ENCODE data around the gene HJURP.

HJURP gene

DNA sequence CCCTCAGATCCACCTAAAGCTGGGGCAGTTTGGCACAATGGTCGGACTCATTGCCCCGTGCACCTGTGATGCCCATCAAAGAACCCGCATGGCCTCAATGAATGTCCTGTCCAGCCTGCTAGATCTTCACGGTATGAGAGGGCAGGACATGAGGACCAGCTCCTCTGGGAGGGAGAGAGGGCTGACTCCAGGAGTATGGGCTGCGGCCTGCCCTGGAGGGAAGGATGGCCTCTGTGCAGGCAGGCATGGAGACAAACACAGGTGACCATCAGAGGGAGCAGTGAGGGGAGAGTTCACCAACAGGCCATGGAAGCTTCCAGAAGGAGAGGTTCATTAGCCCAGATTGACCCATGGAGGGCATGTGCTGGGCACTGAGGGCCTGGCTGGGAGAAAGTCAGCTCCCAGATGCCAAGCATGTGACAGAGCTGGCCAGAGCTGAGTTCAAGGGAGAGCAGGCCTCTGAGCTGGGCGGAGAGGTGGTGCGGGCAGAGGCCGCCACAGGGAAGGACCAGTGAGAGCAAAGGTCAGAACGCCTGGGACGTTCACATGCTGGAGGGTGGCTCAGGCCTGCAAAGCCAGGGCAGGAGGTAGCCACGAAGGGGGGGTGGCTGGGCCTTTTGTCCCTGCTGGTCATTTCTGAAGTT lies 36.2 kb downstream of the HJURP start:
- no peak overlapping the region for H3K27ac ChIP-seq
- no peak for TF ChIP-seq ZFX (IDR thresholded peaks at IDR 0.05; ENCODE audit: borderline replicate concordance)
- TF ChIP-seq, protein P1, sequence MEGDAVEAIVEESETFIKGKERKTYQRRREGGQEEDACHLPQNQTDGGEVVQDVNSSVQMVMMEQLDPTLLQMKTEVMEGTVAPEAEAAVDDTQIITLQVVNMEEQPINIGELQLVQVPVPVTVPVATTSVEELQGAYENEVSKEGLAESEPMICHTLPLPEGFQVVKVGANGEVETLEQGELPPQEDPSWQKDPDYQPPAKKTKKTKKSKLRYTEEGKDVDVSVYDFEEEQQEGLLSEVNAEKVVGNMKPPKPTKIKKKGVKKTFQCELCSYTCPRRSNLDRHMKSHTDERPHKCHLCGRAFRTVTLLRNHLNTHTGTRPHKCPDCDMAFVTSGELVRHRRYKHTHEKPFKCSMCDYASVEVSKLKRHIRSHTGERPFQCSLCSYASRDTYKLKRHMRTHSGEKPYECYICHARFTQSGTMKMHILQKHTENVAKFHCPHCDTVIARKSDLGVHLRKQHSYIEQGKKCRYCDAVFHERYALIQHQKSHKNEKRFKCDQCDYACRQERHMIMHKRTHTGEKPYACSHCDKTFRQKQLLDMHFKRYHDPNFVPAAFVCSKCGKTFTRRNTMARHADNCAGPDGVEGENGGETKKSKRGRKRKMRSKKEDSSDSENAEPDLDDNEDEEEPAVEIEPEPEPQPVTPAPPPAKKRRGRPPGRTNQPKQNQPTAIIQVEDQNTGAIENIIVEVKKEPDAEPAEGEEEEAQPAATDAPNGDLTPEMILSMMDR (IDR thresholded peaks at IDR 0.05): no peak

DNA sequence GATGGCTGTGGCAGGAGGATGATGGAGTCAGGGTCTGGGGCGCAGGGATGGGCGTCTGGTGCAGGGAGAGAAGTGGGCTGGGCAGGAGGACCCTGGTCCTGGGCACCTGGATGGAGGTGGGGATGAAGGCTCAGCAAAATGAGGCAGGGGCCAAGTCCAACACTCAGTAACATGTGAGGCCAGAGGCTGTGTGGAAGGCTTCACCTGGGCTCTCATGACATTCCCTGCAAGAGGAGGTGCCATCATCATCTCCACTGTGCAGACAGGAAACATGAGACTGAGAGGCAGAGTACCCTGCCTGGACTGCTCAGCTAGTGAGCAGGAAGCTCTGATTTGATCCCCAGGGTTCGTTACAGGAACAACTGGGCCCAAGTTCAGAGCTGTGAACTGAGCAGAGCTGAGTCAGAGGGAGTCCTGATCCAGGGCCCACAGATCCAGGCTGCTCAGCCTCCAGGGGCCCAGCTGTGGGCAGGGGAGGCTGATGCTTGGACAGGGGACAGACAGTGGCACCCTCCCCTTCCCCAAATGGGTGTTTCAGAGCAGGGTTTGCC lies 36.9 kb downstream of the HJURP start:
- TF ChIP-seq, protein P1 (IDR thresholded peaks at IDR 0.05): no peak
- TF ChIP-seq ZFX (IDR thresholded peaks at IDR 0.05; ENCODE audit: borderline replicate concordance): no peak
- no peak overlapping the region for H3K27ac ChIP-seq

DNA sequence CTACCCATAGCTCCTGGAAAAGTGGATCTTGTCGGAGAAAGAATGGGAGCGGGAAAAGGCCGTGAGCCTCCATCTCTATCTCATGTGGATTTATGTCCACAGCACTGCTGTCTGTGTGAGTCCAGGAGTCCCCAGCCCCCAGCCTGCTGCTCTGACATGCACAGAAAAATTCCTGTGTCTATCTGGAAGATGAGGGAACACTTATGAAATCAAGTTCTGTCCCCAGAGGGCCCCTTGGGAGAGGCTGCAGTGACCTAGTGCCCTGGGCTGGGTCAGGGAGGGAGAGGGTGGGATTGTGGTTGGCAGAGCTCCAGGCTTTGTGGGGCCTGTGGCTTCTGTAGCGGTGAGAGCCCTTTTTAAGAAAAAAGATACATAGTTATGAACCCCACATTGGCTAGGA lies 37.6 kb downstream of the HJURP start:
- TF ChIP-seq, protein P1 (IDR thresholded peaks at IDR 0.05): no peak
- no peak for TF ChIP-seq ZFX (IDR thresholded peaks at IDR 0.05; ENCODE audit: borderline replicate concordance)
- H3K27ac ChIP-seq: no peak overlapping the region

DNA sequence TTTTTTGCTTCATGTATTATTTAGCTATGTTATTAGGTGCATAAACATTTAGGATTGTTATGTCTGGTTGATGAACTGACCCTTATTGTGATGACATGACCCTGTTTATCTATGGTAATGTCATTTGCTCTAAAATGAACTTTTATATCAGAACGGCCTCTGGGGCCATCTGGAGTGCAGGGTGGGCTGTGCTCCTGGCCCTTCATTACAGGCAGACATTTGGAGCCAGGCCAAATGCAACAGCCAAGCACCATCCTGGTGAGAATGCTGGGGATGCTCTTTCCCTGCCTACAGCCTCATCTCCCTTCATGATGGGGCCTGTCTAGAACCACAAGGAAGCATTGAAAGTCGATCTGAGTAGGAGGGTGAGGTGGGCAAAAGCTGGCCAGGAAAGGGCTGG lies 38.0 kb downstream of the HJURP start:
- TF ChIP-seq, protein P1 (IDR thresholded peaks at IDR 0.05): no peak
- no peak for TF ChIP-seq ZFX (IDR thresholded peaks at IDR 0.05; ENCODE audit: borderline replicate concordance)
- H3K27ac ChIP-seq: no peak overlapping the region

DNA sequence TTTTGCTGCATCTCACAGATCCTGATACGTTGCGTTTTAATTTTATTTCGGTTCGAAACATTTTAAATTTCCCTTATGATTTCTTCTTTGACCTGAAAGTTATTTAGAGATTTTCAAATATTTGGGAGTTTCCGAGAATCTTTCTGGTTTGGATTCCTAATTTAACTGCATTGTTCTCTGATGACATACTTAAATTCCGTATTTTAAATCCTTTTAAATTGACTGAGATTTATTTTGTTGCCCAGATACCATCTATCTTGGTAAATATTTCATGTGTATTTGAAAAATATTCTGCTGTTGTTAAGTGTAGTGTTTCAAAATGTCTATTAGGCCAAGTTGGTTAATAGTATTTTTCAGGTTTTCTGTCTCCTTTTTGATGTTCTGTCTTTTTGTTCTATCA lies 38.5 kb downstream of the HJURP start:
- no peak for TF ChIP-seq ZFX (IDR thresholded peaks at IDR 0.05; ENCODE audit: borderline replicate concordance)
- TF ChIP-seq, protein P1 (IDR thresholded peaks at IDR 0.05): no peak
- H3K27ac ChIP-seq: no peak overlapping the region

DNA sequence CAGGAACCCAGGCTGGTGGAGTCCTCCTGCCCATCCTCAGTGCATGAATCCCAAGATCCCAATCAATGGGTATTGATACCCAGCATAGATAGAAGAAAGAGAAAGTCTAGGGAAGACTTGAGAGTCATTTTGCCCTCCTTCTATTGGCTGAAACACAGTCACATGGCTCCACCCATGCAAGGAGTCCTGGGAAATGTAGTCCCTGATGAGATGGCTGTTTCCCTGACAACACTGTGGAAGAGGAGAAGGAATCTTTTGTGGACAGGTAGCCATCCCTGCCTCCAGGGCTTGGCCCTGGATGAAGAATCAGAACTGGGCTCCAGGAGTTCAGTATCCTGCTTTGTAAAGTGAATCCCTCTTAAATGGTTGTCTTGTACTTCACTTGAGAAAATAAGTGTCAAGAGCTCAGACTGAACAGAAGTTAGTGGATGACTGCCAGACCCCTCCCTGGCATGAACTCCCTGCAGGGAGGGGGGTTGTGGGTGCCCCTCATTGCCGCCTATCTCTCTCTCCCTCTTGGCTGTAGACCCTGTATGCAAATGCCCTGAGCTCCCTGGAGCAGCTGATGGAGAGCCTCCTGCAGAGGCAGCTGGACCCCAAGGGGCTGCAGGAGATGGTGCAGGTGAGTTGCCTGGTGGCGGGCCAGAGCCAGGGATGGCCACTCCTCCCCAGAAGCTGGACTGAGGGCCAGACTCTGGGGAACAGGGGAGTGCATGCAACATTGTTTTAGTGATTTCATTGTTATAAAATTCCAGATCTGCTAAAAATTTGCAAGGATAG lies 40.1 kb downstream of the HJURP start:
- no peak for TF ChIP-seq ZFX (IDR thresholded peaks at IDR 0.05; ENCODE audit: borderline replicate concordance)
- TF ChIP-seq, protein P1 (IDR thresholded peaks at IDR 0.05): no peak
- H3K27ac ChIP-seq: no peak overlapping the region
